ENCODE results near the gene MPPE1.
"Not testable (repeated sequence)": the region's sequence is repeated elsewhere in the genome, so short reads cannot be mapped to it uniquely, and the experiment has no call there.

The MPPE1 gene

GRCh38 chr18:11908182-11909060, at the start of gene MPPE1:
Gene MPPE1 (minus strand): TSS chr18:11908317. CDS start chr18:11897264, 11,053 bp downstream.
- peak; percentile 86 for DNase-seq (ENCODE audit: low spot score)

- DNase-seq (ENCODE audit: low spot score) = no peak
These were observed 49.5 kb upstream of the MPPE1 start for GRCh38 chr18:11957636-11958035.

GRCh38 chr18:11956371-11957308, 48.5 kb upstream of the MPPE1 start:
- no peak for DNase-seq (ENCODE audit: low spot score)

GRCh38 chr18:11955239-11956029, 47.3 kb upstream of the MPPE1 start:
- DNase-seq (ENCODE audit: low spot score) = no peak

GRCh38 chr18:11953113-11953512, 45.0 kb upstream of the MPPE1 start:
- DNase-seq (ENCODE audit: low spot score) = no peak

- DNase-seq (ENCODE audit: low spot score) = no peak
These were observed 43.3 kb upstream of the MPPE1 start for GRCh38 chr18:11951390-11951851.

GRCh38 chr18:11950824-11951223, 42.7 kb upstream of the MPPE1 start:
- DNase-seq (ENCODE audit: low spot score) = no peak

GRCh38 chr18:11948852-11949523, 40.9 kb upstream of the MPPE1 start:
- no peak for DNase-seq (ENCODE audit: low spot score)

- peak; percentile 89 for DNase-seq (ENCODE audit: low spot score)
These were observed 39.4 kb upstream of the MPPE1 start for GRCh38 chr18:11947214-11948191.

- DNase-seq (ENCODE audit: low spot score) = peak; percentile 38
These were observed 38.6 kb upstream of the MPPE1 start for GRCh38 chr18:11946756-11947155.

GRCh38 chr18:11945834-11946659, 37.9 kb upstream of the MPPE1 start:
- not testable (repeated sequence) for DNase-seq (ENCODE audit: low spot score)

- no peak for DNase-seq (ENCODE audit: low spot score)
These were observed 36.7 kb upstream of the MPPE1 start for GRCh38 chr18:11944786-11945185.

GRCh38 chr18:11944252-11944651, 36.1 kb upstream of the MPPE1 start:
- no peak for DNase-seq (ENCODE audit: low spot score)

- no peak for DNase-seq (ENCODE audit: low spot score)
These were observed 35.4 kb upstream of the MPPE1 start for GRCh38 chr18:11943551-11943950.

GRCh38 chr18:11940956-11941355, 32.8 kb upstream of the MPPE1 start:
- no peak for DNase-seq (ENCODE audit: low spot score)

- DNase-seq (ENCODE audit: low spot score) = peak; percentile 73
These were observed 29.9 kb upstream of the MPPE1 start for GRCh38 chr18:11937874-11938478.

GRCh38 chr18:11932393-11932792, 24.3 kb upstream of the MPPE1 start:
- DNase-seq (ENCODE audit: low spot score) = no peak

GRCh38 chr18:11927497-11927896, 19.4 kb upstream of the MPPE1 start:
- no peak for DNase-seq (ENCODE audit: low spot score)

All from SW480 (cell line).